ENCODE measurements around the gene ERG28. TPM values are rescaled to one million over a fixed set of nuclear protein-coding genes. Genes with fewer than 3 reads are reported as not detected.
"Not testable (repeated sequence)": the region's sequence is repeated elsewhere in the genome, so short reads cannot be mapped to it uniquely, and the experiment has no call there.

ERG28 gene
- total RNA-seq, 1 donor from 2014 or later: 28.4 TPM

DNA sequence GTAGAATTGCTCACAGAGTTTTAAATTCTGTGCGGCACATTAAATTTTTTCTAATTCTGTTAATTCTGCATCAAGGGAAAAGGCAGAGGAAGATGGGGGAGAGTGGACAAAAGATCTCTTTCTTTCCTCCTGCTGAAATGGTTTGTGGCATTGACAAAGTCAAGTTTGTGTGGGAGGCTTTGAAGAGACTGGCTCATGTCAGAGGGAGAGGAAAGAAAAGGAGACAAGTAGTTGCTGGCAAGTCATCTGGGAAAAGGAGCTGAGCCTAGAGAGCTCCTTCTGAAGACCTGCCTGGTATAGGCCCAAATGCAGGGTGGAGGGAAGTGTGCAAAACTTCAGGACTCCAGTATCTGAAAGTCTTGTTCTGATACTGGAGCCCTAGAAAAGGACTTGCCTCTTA is 36.7 kb upstream of the ERG28 start:
- TF ChIP-seq CTCF (IDR thresholded peaks at IDR 0.05): no peak
- no peak overlapping the region for H3K27ac Mint-ChIP-seq
- peaks cover 68% of the 10 kb centered on the region for H3K36me3 Mint-ChIP-seq (ENCODE audit: low read depth)
- no peak overlapping the region for H3K4me3 Mint-ChIP-seq
- DNase-seq (no peak), ATAC-seq (ENCODE audit: low read depth) (no peak)
- H3K9me3 Mint-ChIP-seq: peaks cover 10% of the 10 kb centered on the region
- H3K4me1 Mint-ChIP-seq: peaks cover 7% of the 10 kb centered on the region
- H3K27me3 Mint-ChIP-seq: no peaks in the 10 kb centered on the region
- POLR2A ChIA-PET: no interaction called here
- CTCF ChIA-PET: interaction anchor here (2.3 kb wide), 1 partner anchor 12 kb away, joined by 10 read pairs; no protein-coding TSS in a partner anchor
- intact Hi-C loops (cut with micrococcal nuclease): no loop called here

- H3K27ac Mint-ChIP-seq; DNase-seq; H3K4me3 Mint-ChIP-seq; POLR2A ChIA-PET; H3K4me1 Mint-ChIP-seq; H3K27me3 Mint-ChIP-seq; intact Hi-C loops (cut with micrococcal nuclease); CTCF ChIA-PET; ATAC-seq (ENCODE audit: low read depth): not testable (repeated sequence)
- H3K36me3 Mint-ChIP-seq (ENCODE audit: low read depth): peaks cover 66% of the 10 kb centered on the region
- H3K9me3 Mint-ChIP-seq: peaks cover 10% of the 10 kb centered on the region
Measured at GRCh38 chr14:75695025-75695424, 34.3 kb upstream of the ERG28 start.

DNA sequence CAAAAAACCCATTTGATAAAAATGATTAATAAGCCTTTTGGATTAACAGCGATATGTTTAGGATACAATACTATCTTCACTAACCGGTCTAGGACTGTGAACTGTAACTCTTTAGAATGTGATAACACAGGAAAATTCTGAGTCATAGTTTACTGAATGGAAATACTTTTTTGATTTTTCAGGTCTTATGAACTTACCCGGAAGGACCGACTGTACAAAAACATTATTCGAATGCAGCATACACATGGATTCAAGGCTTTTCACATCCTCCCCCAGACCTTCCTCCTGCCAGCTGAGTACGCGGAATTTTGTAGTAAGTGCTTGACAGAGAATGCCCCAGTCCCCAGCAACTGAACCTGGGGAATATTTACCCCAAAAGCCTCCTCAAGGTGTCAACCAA is 29.3 kb upstream of the ERG28 start:
- no peak overlapping the region for H3K27ac Mint-ChIP-seq
- H3K4me1 Mint-ChIP-seq: no peaks in the 10 kb centered on the region
- DNase-seq (no peak), ATAC-seq (ENCODE audit: low read depth) (no peak)
- H3K4me3 Mint-ChIP-seq: no peak overlapping the region
- ChIA-PET CTCF (no interaction called here), POLR2A (no interaction called here)
- intact Hi-C loops (cut with micrococcal nuclease): no loop called here
- no peak for TF ChIP-seq CTCF (IDR thresholded peaks at IDR 0.05)
- H3K36me3 Mint-ChIP-seq (ENCODE audit: low read depth): peaks cover 62% of the 10 kb centered on the region
- no peaks in the 10 kb centered on the region for H3K27me3 Mint-ChIP-seq
- H3K9me3 Mint-ChIP-seq: peaks cover 6% of the 10 kb centered on the region

GRCh38 chr14:75689012-75689411 is 28.3 kb upstream of the ERG28 start:
- Mint-ChIP-seq H3K4me1 (no peaks in the 10 kb centered on the region), H3K27me3 (no peaks in the 10 kb centered on the region), H3K4me3 (no peak overlapping the region), H3K27ac (no peak overlapping the region), H3K36me3 (ENCODE audit: low read depth) (peaks cover 59% of the 10 kb centered on the region), H3K9me3 (peaks cover under 1% of the 10 kb centered on the region)
- intact Hi-C loops (cut with micrococcal nuclease): no loop called here
- ChIA-PET POLR2A (no interaction called here), CTCF (interaction anchor here (1.0 kb wide), 1 partner anchor 20 kb away, joined by 3 read pairs; no protein-coding TSS in a partner anchor)
- DNase-seq (no peak), ATAC-seq (ENCODE audit: low read depth) (no peak)
- TF ChIP-seq CTCF (IDR thresholded peaks at IDR 0.05): no peak

DNA sequence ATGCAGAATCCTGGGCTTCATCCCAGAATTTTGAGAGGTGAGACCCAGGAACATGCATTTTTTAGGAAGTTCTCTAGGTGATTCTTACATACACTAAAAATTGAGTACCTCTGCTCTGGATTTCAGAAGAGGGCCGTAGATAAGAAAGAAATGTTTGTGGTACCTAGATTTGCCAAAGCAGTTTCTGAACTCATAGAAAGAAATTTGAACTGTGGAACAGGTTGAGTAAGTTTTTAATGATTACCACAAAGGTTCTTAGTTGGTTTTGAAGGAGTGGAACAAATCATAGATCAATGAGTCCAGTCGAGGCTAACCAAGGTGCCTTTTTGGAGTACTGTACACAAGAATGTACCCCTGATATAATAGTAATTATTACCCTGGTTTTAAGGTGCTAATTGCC is 25.2 kb upstream of the ERG28 start:
- ChIA-PET POLR2A (no interaction called here), CTCF (no interaction called here)
- peaks cover 56% of the 10 kb centered on the region for H3K36me3 Mint-ChIP-seq (ENCODE audit: low read depth)

More for the DNA sequence above, 25.2 kb upstream of the ERG28 start:
- ATAC-seq (ENCODE audit: low read depth) (no peak), DNase-seq (no peak)
- H3K27me3 Mint-ChIP-seq: no peaks in the 10 kb centered on the region
- no peaks in the 10 kb centered on the region for H3K9me3 Mint-ChIP-seq
- H3K4me3 Mint-ChIP-seq: no peak overlapping the region
- no peak for TF ChIP-seq CTCF (IDR thresholded peaks at IDR 0.05)
- intact Hi-C loops (cut with micrococcal nuclease): no loop called here
- H3K4me1 Mint-ChIP-seq: no peaks in the 10 kb centered on the region
- H3K27ac Mint-ChIP-seq: no peak overlapping the region
